Activated CD8-positive, alpha-beta T cell treated with anti-CD3 and anti-CD28 coated beads for 36 hours (primary cell): ENCODE results near the gene SGMS1. TPM values are rescaled to one million over a fixed set of nuclear protein-coding genes. Genes with fewer than 3 reads are reported as not detected.

Source experiments
- ATAC-seq: fragments of 200-7000 bp; cut with Tn5 transposase; one replicate; pipeline ENCODE4 v1.10.0; 2021; ENCODE audit warnings: mild to moderate bottlenecking, moderate library complexity
- CTCF ChIA-PET: fragments of 350-600 bp; sonication (Branson Sonifier 250); formaldehyde crosslinking; loops from one replicate; lab custom pipeline; 2021; ENCODE audit warnings: antibody characterized with exemption; lab: Charles Lee
- POLR2A ChIA-PET: fragments of 350-600 bp; sonication (Branson Sonifier 250); formaldehyde crosslinking; loops from one replicate; lab custom pipeline; 2021; ENCODE audit warnings: antibody characterized with exemption; lab: Charles Lee
- DNase-seq: peaks from one replicate; pipeline ENCODE4 v3.0.0-alpha.2; 2020
- H3K27ac Mint-ChIP-seq: one replicate; pipeline ENCODE4 v1.8.0; 2021; ENCODE audit warnings: mild to moderate bottlenecking, mixed read lengths
- H3K27me3 Mint-ChIP-seq: one replicate; pipeline ENCODE4 v1.8.0; 2021; ENCODE audit warnings: mixed read lengths
- H3K36me3 Mint-ChIP-seq: one replicate; pipeline ENCODE4 v1.8.0; 2021; ENCODE audit warnings: low read depth, mixed read lengths
- H3K4me1 Mint-ChIP-seq: one replicate; pipeline ENCODE4 v1.8.0; 2021; ENCODE audit warnings: low read depth, mixed read lengths
- H3K4me3 Mint-ChIP-seq: one replicate; pipeline ENCODE4 v1.8.0; 2021; ENCODE audit warnings: mild to moderate bottlenecking, moderate library complexity, mixed read lengths
- H3K9me3 Mint-ChIP-seq: one replicate; pipeline ENCODE4 v1.8.0; 2021; ENCODE audit warnings: mixed read lengths
- intact Hi-C: fragments of 100-400 bp; cut with micrococcal nuclease; formaldehyde crosslinking; loops from one replicate; pipeline ENCODE4 v1.10.0; 2022
- total RNA-seq, 2 experiments: library from RNA; stranded (reverse); gene quantifications; one replicate each; pipeline ENCODE4 v1.2.3, GENCODE V29; 2021
- TF ChIP-seq, protein P1 (sequence below): fragments of 200-600 bp; IDR thresholded peaks from one replicate; pipeline ENCODE4 v1.8.0; 2022; ENCODE audit warnings: antibody characterized with exemption, mild to moderate bottlenecking

SGMS1 gene
- total RNA-seq, 2 experiments from 2014 or later: 9.0 to 10.6 TPM

DNA sequence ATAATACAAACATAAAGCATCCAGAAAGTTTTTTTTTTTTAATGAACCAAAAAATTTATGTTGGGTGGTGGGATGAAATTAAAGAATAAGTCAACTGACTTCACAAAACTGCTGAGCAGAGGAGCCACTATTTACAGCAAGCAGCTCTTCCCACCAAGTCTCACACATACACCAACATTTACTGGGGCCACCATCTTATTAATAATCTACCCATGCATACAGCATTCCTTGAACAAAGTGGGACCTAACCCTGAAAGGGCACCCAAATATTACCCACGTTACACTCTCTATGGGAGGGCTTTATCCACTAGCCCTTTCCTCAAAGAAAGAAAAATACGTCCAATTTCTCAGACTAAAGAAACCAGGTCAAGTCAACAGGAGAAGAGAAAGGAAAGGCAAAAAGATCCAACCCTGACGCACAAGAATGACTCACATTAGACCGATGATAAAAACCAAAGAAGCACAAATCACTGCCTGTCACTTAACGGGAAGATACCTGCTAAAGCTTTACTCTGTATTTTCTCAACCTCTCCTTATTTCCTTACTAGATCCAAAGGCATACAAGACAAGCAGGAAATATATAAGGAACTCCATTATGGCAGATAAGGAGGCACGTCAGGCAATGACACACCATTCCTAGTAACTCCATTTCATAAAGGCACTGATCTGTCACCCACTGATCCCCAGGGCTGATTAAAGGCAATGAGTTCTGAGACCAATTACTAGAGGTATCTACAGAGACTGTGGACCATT, 230.6 kb downstream of the SGMS1 start:
- Mint-ChIP-seq H3K9me3 (no peaks in the 10 kb centered on the region), H3K4me3 (no peak overlapping the region), H3K27ac (no peak overlapping the region), H3K4me1 (peaks cover 34% of the 10 kb centered on the region), H3K36me3 (no peaks in the 10 kb centered on the region), H3K27me3 (no peaks in the 10 kb centered on the region)
- TF ChIP-seq, protein P1, sequence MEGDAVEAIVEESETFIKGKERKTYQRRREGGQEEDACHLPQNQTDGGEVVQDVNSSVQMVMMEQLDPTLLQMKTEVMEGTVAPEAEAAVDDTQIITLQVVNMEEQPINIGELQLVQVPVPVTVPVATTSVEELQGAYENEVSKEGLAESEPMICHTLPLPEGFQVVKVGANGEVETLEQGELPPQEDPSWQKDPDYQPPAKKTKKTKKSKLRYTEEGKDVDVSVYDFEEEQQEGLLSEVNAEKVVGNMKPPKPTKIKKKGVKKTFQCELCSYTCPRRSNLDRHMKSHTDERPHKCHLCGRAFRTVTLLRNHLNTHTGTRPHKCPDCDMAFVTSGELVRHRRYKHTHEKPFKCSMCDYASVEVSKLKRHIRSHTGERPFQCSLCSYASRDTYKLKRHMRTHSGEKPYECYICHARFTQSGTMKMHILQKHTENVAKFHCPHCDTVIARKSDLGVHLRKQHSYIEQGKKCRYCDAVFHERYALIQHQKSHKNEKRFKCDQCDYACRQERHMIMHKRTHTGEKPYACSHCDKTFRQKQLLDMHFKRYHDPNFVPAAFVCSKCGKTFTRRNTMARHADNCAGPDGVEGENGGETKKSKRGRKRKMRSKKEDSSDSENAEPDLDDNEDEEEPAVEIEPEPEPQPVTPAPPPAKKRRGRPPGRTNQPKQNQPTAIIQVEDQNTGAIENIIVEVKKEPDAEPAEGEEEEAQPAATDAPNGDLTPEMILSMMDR: no peak
- intact Hi-C loops: no loop called here
- DNase-seq (no peak), ATAC-seq (no peak)
- POLR2A ChIA-PET: no interaction called here
- CTCF ChIA-PET: no interaction called here

DNA sequence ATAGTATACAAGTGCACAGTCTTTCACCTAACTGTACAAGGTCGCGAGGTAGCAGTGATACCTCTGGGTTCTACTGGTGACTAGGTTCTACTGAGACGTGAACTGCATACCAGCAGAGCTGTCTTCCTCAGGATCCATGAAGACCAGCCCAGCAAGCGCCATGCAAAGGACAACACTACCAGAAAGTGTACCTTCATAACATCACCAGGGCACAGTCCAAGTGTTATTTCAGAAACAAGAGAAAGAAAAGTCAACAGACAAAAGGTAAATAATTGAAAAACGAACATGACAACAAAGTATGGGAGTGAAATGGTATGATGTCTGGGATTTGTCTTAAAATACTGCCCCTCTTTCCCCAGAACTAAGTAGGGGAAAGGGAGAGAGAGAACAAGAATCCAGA, 231.3 kb downstream of the SGMS1 start:
- no peaks in the 10 kb centered on the region for H3K9me3 Mint-ChIP-seq

DNA sequence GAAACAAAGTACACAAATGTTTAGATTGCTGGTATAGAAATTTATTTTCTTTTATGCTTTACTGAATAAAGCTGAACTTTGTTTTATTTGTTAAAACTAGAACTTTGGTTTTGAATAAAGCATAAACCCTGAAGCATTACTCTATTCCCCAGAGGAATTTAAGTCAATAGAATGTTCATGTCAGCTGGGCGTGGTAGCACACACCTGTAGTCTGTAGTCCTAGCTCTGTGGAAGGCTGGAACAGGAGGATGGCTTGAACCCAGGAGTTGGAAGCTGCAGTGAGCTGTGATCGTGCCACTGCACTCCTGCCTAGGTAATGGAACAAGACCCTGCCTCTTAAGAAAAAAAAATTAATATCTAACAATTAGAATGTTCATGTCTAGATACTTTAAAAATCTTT, 233.5 kb downstream of the SGMS1 start:
- no peaks in the 10 kb centered on the region for H3K9me3 Mint-ChIP-seq
- H3K4me1 Mint-ChIP-seq: peaks cover 25% of the 10 kb centered on the region
- H3K4me3 Mint-ChIP-seq: no peak overlapping the region
- DNase-seq (no peak), ATAC-seq (no peak)
- peaks cover 2% of the 10 kb centered on the region for H3K36me3 Mint-ChIP-seq
- POLR2A ChIA-PET: no interaction called here
- intact Hi-C loops: no loop called here
- CTCF ChIA-PET: no interaction called here
- no peak overlapping the region for H3K27ac Mint-ChIP-seq
- TF ChIP-seq, protein P1: no peak
- H3K27me3 Mint-ChIP-seq: no peaks in the 10 kb centered on the region

More for the DNA sequence above, 231.3 kb downstream of the SGMS1 start:
- no peak for DNase-seq
- peaks cover 37% of the 10 kb centered on the region for H3K4me1 Mint-ChIP-seq
- ChIA-PET POLR2A (no interaction called here), CTCF (no interaction called here)
- no peak overlapping the region for H3K27ac Mint-ChIP-seq
- intact Hi-C loops: no loop called here
- no peak overlapping the region for H3K4me3 Mint-ChIP-seq
- ATAC-seq: no peak
- no peaks in the 10 kb centered on the region for H3K36me3 Mint-ChIP-seq
- TF ChIP-seq, protein P1: no peak
- no peaks in the 10 kb centered on the region for H3K27me3 Mint-ChIP-seq

DNA sequence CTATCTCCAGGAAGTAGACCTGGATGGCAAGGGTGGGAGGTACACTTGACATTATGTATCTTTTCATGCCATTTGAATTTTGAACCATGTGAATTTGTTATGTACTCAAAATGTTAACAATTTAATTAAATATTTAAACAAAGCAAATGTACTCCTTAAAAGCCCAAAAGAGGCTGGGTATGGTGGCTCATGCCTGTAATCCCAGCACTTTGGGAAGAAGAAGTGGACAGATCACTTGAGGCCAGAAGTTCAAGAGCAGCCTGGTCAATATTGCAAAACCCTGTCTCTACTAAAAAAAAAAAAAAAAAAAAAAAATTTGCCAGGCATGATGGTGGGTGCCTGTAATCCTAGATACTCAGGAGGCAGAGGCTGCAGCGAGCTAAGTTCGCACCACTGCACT, 235.6 kb downstream of the SGMS1 start:
- TF ChIP-seq, protein P1: no peak
- ChIA-PET POLR2A (no interaction called here), CTCF (interaction anchor here (2.1 kb wide), 1 partner anchor 21 kb away, joined by 7 read pairs; no protein-coding TSS in a partner anchor)
- Mint-ChIP-seq H3K4me3 (no peak overlapping the region), H3K27me3 (no peaks in the 10 kb centered on the region), H3K9me3 (no peaks in the 10 kb centered on the region), H3K27ac (no peak overlapping the region), H3K36me3 (peaks cover 2% of the 10 kb centered on the region), H3K4me1 (peaks cover 18% of the 10 kb centered on the region)
- no peak for DNase-seq
- intact Hi-C loops: no loop called here
- ATAC-seq: no peak

DNA sequence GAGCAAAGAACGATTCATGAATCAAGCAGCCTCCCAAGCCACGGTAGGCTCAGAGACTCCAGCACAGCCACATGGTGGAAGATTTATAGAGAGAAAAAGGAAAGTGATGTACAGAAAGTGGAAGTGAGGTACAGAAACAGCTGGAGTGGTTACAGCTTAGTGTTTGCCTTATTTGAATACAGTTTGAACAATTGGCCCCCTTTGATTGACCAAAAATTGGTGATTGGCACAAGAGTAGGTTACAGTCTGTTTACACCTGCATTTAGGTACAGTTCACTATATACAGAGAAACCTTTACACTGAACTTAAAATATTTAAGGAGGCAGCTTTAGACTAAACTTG, 236.1 kb downstream of the SGMS1 start:
- no peaks in the 10 kb centered on the region for H3K27me3 Mint-ChIP-seq
- TF ChIP-seq, protein P1: no peak
- ChIA-PET POLR2A (no interaction called here), CTCF (interaction anchor here (1.1 to 2.1 kb wide), 2 partner anchors 9 to 21 kb away, joined by 4 to 7 read pairs; no protein-coding TSS in a partner anchor)
- H3K36me3 Mint-ChIP-seq: peaks cover 2% of the 10 kb centered on the region
- peaks cover 15% of the 10 kb centered on the region for H3K4me1 Mint-ChIP-seq
- DNase-seq (peak; percentile 4), ATAC-seq (no peak)
- intact Hi-C loops: no loop called here
- no peak overlapping the region for H3K27ac Mint-ChIP-seq
- H3K9me3 Mint-ChIP-seq: no peaks in the 10 kb centered on the region
- no peak overlapping the region for H3K4me3 Mint-ChIP-seq
